Natural killer cell (primary cell): ENCODE data around the gene CHST15. TPM values are rescaled to one million over a fixed set of nuclear protein-coding genes. Genes with fewer than 3 reads are reported as not detected.

ENCODE experiments used
- ATAC-seq, 3 donors: fragments of 150-1000 bp in 2 of 3; fragments of 200-7000 bp in 1 of 3; cut with Tn5 transposase; 1 replicate in 1 of 3; 2 replicates in 2 of 3; pipeline ENCODE4 v1.10.0; 2021; ENCODE audit warnings: mild to moderate bottlenecking in 2 of 3, moderate library complexity in 2 of 3
- DNase-seq, 2 donors: peaks; one replicate each; pipeline versions ENCODE4 v3.0.0 to v3.0.0-alpha.2; 2013 to 2021; ENCODE audit warnings: mixed read lengths in 1 of 2
- H3K27ac ChIP-seq: one replicate; pipeline ENCODE4 v1.5.1; 2013; ENCODE audit warnings: mild to moderate bottlenecking, low read length
- H3K27me3 ChIP-seq: one replicate; pipeline ENCODE4 v1.6.1; 2013; ENCODE audit warnings: low read length; ENCODE audit not compliant: control insufficient read depth, insufficient read depth
- H3K36me3 ChIP-seq: one replicate; pipeline ENCODE4 v1.6.1; 2013; ENCODE audit warnings: low read length; ENCODE audit not compliant: control insufficient read depth, insufficient read depth
- H3K4me1 ChIP-seq: one replicate; pipeline ENCODE4 v1.6.1; 2013; ENCODE audit warnings: low read length; ENCODE audit not compliant: control insufficient read depth, insufficient read depth
- H3K4me3 ChIP-seq: one replicate; pipeline ENCODE4 v1.5.1; 2013; ENCODE audit warnings: low read length
- H3K9me3 ChIP-seq: one replicate; pipeline ENCODE4 v1.6.1; 2013; ENCODE audit warnings: low read length; ENCODE audit not compliant: control insufficient read depth, insufficient read depth
- H3K27ac Mint-ChIP-seq, 2 donors: one replicate each; pipeline ENCODE4 v1.8.0; 2022; ENCODE audit warnings: mild to moderate bottlenecking in 2 of 2, mixed read lengths in 2 of 2, moderate library complexity in 1 of 2
- H3K27me3 Mint-ChIP-seq, 2 donors: one replicate each; pipeline ENCODE4 v1.8.0; 2022; ENCODE audit warnings: low read depth in 2 of 2, mixed read lengths in 2 of 2
- H3K36me3 Mint-ChIP-seq: one replicate; pipeline ENCODE4 v1.8.0; 2022; ENCODE audit warnings: mixed read lengths
- H3K4me1 Mint-ChIP-seq, 2 donors: one replicate each; pipeline ENCODE4 v1.8.0; 2022; ENCODE audit warnings: mixed read lengths in 2 of 2
- H3K4me3 Mint-ChIP-seq: one replicate; pipeline ENCODE4 v1.8.0; 2022; ENCODE audit warnings: mild to moderate bottlenecking, moderate library complexity, mixed read lengths
- H3K9me3 Mint-ChIP-seq, 2 donors: one replicate each; pipeline ENCODE4 v1.8.0; 2022; ENCODE audit warnings: mixed read lengths in 2 of 2
- whole genome bisulfite sequencing: methylation state at CpG from one replicate; pipeline ENCODE4 v1.1.7; 2013; ENCODE audit warnings: missing lambda C conversion rate; ENCODE audit not compliant: insufficient coverage; 5-methylcytosine and 5-hydroxymethylcytosine counted together
- intact Hi-C: fragments of 100-400 bp; cut with micrococcal nuclease; formaldehyde crosslinking; loops from one replicate; pipeline ENCODE4 v1.14.2; 2022
- total RNA-seq, 4 donors: library from RNA; stranded (reverse); fragments of 120-200 nt in 1 of 4; gene quantifications; one replicate each; pipeline versions ENCODE4 v1.2.3 to v1.2.4, GENCODE V29; 2013 to 2022
- TF ChIP-seq, protein P1 (sequence below): fragments of 200-600 bp; IDR thresholded peaks from one replicate; pipeline ENCODE4 v1.8.0; 2022; ENCODE audit warnings: antibody characterized with exemption

CHST15 gene
- total RNA-seq, 3 donors from 2014 or later (not counting 1 experiment from before 2014, with no cell fraction given) = 1.9 to 11.9 (median 8.7) TPM

DNA sequence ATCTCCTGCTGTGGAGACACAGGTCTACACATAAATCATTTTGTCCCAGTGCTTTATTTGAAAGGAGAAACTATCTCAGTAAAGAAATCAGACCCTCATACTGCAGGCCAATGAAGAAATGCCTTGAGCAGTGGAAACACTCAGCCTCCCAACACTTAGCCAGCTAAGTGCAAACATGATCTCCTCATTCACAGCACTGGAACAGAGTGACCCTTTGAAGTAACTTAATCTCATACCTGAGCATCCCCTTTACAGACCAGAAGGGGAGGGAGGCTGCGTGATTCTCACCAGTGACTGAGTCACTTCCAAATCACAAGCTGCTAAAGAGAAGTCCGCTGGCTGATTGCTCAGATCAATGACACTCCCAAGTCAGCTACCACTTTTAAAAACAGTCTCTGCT lies 4.5 kb downstream of the CHST15 start:
- intact Hi-C loops = no loop called here
- H3K27ac ChIP-seq = no peak overlapping the region

DNA sequence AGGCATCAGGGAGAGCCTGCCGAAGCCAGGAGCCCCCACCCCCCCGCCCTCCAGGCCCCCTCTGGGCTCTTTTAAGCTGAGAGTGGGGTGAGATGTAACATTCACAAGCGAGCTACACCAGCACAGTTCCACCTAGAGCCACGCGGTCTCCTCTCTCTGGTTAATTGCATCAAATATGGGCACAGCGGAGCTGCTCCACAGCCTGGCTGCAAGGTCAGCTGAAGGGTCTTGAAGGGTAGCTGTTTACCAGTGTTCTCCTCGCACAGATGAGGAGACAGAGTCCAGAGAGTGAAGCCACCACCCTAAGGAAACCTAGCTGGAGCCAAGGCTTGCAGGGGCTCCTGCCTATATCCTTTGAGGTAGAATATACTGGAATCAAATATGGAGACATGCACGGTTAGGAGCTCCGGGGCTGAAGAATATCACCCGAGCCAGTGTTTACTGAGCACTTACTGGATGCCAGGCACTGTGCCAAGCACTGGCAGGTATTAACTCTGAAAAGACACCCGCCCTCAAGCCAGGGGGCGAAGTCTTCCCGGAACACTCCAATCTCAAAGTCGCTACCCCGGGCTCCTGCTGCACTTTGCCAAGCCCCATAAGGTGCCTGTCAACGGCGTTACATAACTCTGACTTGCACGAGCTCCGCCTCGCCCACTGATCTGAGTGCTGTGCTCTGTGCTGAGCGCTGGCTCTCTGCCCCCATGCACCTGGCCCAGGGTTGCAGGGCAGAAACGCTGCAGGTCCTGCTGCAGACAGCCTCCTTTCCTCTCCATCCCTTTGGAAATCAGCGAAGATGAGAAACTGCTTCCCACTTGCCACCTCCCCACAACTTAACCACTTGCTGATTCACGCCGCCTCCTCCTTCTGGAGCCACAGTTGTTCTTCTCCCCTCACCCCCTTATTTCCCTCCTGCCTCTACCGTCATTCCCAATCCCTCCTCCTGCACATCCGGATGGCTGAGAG lies 5.4 kb downstream of the CHST15 start:
- WGBS = 86% methylated on average over 27 of the region's 27 CpGs
- Histone ChIP-seq H3K9me3 (no peaks in the 10 kb centered on the region), H3K4me1 (peaks cover 24% of the 10 kb centered on the region), H3K4me3 (no peak overlapping the region), H3K36me3 (no peaks in the 10 kb centered on the region), H3K27ac (no peak overlapping the region), H3K27me3 (peaks cover 8% of the 10 kb centered on the region)
- ATAC-seq = no peak
- Mint-ChIP-seq H3K36me3 (no peaks in the 10 kb centered on the region), H3K27me3 (peaks cover 29 to 32% of the 10 kb centered on the region in 2 donors), H3K4me1 (peaks cover 0 to 8% of the 10 kb centered on the region in 2 donors), H3K27ac (no peak overlapping the region), H3K9me3 (no peaks in the 10 kb centered on the region), H3K4me3 (no peak overlapping the region)
- TF ChIP-seq, protein P1, sequence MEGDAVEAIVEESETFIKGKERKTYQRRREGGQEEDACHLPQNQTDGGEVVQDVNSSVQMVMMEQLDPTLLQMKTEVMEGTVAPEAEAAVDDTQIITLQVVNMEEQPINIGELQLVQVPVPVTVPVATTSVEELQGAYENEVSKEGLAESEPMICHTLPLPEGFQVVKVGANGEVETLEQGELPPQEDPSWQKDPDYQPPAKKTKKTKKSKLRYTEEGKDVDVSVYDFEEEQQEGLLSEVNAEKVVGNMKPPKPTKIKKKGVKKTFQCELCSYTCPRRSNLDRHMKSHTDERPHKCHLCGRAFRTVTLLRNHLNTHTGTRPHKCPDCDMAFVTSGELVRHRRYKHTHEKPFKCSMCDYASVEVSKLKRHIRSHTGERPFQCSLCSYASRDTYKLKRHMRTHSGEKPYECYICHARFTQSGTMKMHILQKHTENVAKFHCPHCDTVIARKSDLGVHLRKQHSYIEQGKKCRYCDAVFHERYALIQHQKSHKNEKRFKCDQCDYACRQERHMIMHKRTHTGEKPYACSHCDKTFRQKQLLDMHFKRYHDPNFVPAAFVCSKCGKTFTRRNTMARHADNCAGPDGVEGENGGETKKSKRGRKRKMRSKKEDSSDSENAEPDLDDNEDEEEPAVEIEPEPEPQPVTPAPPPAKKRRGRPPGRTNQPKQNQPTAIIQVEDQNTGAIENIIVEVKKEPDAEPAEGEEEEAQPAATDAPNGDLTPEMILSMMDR = no peak
- intact Hi-C loops = no loop called here
- DNase-seq = no peak

More for the DNA sequence above, 4.5 kb downstream of the CHST15 start:
- peaks cover 12% of the 10 kb centered on the region for H3K27me3 ChIP-seq
- H3K4me1 ChIP-seq = peaks cover 26% of the 10 kb centered on the region
- Mint-ChIP-seq H3K36me3 (no peaks in the 10 kb centered on the region), H3K27me3 (peaks cover 29 to 32% of the 10 kb centered on the region in 2 donors), H3K4me1 (peaks cover 0 to 2% of the 10 kb centered on the region in 2 donors), H3K4me3 (no peak overlapping the region), H3K9me3 (no peaks in the 10 kb centered on the region), H3K27ac (no peak overlapping the region)
- TF ChIP-seq, protein P1 = no peak
- no peaks in the 10 kb centered on the region for H3K9me3 ChIP-seq
- no peak overlapping the region for H3K4me3 ChIP-seq
- DNase-seq = no peak
- H3K36me3 ChIP-seq = no peaks in the 10 kb centered on the region
- WGBS = 93% methylated on average over 1 of the region's 2 CpGs
- ATAC-seq = no peak

DNA sequence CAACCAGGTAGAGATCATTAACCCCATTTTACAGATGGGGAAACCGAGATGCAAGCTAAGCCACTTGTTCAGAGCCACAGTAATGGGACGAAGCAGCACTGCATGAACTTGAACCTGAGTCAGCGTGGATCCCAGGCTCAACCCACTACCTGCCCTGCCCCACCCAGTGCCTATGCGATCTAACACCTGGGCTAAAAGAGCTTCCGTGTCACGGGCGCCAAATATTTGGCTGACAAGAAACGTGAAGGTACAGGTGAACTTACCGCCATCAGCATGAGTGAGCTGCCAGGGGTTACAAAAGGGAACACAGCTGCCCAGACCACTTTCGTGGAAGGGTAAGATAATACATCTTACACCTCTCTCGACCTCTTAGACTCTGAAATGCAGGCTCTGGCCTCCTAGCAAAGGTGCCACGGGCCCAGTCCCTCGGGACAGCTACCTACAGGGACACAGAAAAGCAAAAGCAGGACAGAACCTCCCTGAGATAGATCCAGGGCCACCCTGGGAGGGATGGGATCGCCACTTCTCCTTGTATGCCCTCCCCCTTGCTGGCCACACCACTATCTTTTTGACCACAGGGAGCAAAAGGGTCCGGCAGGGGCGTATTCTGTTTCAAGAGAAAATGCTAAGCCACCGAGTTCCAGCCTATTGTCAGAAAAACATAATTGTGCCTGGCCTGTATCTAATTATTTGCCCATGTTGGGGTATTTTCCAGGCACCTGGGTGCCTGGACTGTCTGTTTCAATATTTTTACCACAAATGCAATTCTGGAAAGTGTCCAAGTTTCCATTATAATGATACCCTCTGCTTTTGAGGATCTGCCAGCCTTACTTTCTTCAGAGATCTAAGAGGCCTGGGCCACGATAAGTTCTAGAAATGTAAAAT lies 6.4 kb downstream of the CHST15 start:
- no peaks in the 10 kb centered on the region for H3K36me3 Mint-ChIP-seq
- DNase-seq (no peak), ATAC-seq (no peak)
- H3K27ac Mint-ChIP-seq = no peak overlapping the region
- no peaks in the 10 kb centered on the region for H3K9me3 Mint-ChIP-seq
- TF ChIP-seq, protein P1 = no peak
- H3K27me3 Mint-ChIP-seq = peaks cover 29 to 32% of the 10 kb centered on the region in 2 donors
- Histone ChIP-seq H3K27me3 (peaks cover 5% of the 10 kb centered on the region), H3K36me3 (no peaks in the 10 kb centered on the region), H3K9me3 (no peaks in the 10 kb centered on the region), H3K4me3 (no peak overlapping the region), H3K4me1 (peaks cover 19% of the 10 kb centered on the region), H3K27ac (no peak overlapping the region)
- WGBS = 83% methylated on average over 17 of the region's 18 CpGs
- H3K4me3 Mint-ChIP-seq = no peak overlapping the region
- H3K4me1 Mint-ChIP-seq = peaks cover 0 to 8% of the 10 kb centered on the region in 2 donors
- intact Hi-C loops = no loop called here
